HG03354 (cell line): ENCODE measurements around the gene TMEM150C.
"Not testable (repeated sequence)": the region's sequence is repeated elsewhere in the genome, so short reads cannot be mapped to it uniquely, and the experiment has no call there.

Experiments
- ATAC-seq: cut with Tn5 transposase; IDR thresholded peaks from one replicate; pipeline ENCODE4 v1.9.1; 2021; ENCODE audit warnings: mild to moderate bottlenecking; ENCODE audit not compliant: unreplicated experiment, poor library complexity, severe bottlenecking

TMEM150C gene

DNA sequence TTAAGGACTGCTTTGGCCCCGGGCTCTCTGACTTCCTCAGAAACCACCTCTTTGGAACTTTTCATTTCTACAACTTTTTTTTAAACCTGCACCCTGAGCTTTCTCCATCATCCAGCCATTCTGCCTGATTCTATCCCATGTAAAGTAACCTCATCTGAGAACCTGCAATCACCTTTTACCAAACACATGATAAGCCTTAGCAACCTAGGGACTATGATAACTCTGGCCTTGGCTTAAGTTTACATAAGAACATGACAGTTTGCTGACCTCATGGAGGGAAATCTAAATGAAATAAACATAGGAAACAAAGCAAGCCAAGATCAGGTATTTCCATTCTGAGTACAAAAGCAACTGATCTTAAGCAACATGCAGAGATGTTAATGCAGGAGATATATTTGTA is 15.7 kb upstream of the TMEM150C start:
- ATAC-seq: no peak

DNA sequence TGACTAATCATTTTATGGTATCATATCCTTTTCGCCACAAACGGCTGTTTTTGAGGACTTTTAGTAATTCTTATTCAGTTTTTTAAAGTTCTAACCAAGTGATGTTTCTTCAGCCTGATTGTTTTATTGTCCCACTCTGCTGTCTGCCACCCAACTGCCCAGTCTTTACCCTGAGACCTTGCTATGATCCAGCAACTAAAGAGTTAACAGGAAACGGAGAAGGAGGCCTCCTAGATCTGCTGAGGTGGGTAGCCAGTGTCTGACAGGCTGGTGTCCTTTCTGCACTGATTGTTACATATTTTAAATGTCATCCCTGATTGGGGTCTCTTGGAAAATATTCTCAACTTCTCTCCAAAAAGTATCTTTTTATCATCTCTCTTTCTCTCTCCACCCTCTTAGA is 7.9 kb upstream of the TMEM150C start:
- no peak for ATAC-seq

GRCh38 chr4:82569076-82569475 is 7.3 kb upstream of the TMEM150C start:
- no peak for ATAC-seq

DNA sequence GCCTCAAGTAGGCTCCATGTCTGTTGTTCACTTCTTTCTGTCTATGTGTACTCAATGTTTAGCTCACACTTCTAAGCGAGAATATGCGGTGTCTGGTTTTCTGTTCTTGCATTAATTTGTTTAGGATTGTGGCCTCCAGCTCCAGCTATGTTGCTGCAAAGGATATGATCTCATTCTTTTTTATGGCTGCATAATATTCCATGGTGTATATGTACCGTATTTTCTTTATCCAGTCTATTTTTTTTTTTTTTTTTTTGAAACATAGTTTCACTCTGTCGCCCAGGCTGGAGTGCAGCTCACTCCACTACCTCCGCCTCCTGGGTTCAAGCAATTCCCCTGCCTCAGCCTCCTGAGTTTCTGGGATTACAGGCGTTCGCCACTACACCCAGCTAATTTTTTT is 5.7 kb upstream of the TMEM150C start:
- ATAC-seq: no peak

GRCh38 chr4:82562564-82562854 is 721 bp upstream of the TMEM150C start:
- no peak for ATAC-seq

DNA sequence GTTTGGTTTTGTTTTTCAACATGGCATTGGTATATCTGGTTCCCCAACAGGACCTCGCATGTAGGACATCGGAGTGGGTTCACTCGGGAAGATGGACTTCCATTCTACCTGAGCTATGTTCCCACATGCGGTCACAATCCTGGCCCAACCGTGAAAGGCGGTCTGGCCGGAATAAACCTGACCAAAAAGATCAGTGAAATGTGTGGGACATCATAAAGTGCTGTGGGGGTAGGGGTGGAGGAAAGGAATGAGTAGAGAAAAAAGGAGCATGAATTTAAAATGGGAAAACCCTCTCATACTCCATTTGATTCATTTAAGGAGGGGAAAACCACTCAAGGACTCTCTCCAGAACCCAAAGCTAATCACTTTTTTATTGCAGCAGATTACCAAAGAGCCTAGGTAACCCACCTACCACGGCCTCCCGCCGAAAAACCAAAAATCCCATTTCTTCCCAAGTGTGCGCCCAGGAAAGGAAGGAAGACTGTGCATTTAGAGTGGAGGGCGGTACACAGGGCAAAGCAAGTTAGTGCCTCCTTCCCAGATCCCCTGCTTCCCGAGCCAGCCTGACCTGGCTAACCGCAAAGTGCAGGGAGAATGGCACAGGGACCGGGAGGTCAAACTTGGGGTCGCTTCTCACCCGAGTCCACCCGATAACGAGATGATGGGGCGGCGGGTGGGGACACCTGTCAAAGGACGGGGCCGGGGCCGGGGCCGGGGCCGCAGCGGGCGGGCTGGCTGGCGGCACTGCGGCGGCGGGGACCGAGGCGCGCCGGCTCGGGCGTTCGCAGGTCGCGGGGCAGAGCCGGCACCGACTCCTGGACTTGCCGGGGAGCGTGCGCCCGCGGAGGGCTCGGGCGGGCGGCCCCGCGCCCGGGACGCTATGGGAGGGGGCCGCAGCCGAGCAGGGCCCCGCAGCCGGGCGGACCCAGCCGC is 669 bp downstream of the TMEM150C start:
- ATAC-seq: no peak

DNA sequence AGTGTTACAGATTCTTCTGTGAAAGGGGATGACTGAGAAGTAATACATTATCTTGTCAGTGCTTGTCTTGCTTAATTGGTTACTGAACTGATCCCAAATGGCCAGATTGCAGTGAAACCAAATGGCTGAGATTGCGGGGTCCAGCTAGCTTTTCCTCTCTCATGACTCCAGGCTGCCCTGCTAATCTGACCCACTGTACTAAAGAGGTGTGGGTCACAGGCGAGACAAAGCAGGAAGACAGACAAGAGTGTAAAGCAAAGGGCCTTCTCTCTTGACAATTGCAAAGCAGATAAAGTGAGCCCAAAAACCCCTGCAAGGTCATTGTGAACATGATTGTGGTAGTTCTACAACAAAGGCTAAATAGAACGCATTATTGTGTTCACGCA is 2.1 kb downstream of the TMEM150C start:
- no peak for ATAC-seq

- not testable (repeated sequence) for ATAC-seq
Measured at GRCh38 chr4:82559090-82559734, 2.6 kb downstream of the TMEM150C start.

- ATAC-seq: no peak
Measured at GRCh38 chr4:82555276-82555675, 6.5 kb downstream of the TMEM150C start.

DNA sequence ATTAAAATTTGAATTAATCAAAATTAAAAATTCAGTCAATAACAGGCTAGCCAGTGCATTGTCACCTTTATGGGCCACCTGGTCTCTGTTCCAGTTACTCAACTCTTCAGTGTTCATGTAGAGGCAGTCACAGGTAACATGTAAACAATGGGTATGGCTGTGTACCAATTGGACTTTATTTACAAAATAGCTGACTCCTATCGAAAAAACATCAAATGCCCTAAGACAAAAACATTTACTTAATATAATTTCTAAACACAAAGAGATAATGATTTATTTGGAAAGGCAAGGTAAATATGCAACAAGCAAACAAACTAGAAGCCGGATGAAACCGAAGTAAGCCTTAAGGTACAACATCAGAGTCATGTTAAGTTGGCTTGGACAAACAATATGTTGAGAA is 8.8 kb downstream of the TMEM150C start:
- ATAC-seq: no peak

DNA sequence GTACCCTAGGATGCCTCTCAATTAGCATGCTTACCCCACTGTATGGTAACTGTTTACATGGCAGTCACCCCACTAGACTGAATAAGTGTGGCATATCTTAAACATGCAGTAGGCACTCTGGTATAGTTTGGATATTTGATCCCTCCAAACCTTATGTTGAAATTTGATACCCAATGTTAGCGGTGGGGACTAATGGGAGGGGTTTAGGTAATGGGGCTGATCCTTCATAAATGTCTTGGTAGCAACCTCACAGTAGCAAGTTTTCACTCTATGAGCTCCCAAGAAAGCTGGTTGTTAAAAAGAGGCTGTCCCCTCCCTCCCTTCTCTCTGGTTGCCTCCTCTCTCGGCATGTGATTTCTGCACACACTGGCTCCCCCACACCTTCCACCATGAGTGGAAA is 10.1 kb downstream of the TMEM150C start:
- ATAC-seq: no peak

DNA sequence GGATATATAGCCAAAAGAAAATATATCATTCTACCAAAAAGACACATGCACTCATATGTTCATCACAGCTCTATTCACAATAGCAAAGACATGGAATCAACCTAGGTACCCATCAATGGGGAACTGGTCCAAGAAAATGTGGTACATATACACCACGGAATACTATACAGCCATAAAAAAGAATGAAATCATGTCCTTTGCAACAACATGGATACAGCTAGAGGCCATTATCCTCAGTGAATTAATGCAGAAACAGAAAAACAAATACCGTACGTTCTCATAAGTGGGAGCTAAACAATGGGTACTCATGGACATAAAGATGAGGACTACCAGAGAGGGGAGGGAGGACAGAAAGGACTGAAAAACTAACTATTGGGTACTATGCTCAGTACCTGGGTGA is 13.9 kb downstream of the TMEM150C start:
- not testable (repeated sequence) for ATAC-seq

DNA sequence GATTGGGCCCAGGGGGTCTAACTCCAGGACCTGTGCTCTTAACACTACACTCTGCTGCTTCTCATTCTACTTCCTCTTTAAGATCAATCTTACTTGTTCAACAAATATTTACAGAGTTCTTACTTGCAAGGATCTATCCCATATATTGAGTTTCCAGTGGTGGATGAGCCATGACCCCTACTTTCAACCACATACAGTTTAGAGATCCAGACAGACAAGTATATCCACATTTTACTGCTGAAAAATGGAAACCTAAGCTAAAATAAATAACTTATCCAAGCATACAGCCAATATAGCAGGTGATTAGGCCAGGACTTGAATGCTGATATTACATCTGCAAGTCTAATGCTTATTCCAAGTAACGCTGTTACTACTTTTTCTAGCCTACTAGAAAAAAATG is 18.7 kb downstream of the TMEM150C start:
- no peak for ATAC-seq

DNA sequence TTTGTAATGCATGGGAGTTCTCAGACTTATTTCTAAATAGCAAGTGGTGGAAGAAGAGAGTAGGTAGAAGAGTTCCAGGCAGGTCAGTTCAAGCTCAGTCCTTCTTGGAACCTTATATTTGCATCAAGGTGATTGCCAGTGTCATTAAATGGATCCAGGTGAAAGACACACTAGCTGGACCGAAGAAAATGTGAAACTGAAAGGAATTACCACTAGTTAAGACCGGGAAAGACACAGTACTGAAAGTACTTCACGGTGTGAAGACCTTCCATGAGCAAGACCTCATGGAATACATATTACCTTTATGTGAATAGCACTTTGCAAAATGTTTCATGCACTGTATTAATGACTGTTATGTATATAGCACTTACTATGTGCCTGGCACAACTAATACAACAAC is 19.1 kb downstream of the TMEM150C start:
- no peak for ATAC-seq

DNA sequence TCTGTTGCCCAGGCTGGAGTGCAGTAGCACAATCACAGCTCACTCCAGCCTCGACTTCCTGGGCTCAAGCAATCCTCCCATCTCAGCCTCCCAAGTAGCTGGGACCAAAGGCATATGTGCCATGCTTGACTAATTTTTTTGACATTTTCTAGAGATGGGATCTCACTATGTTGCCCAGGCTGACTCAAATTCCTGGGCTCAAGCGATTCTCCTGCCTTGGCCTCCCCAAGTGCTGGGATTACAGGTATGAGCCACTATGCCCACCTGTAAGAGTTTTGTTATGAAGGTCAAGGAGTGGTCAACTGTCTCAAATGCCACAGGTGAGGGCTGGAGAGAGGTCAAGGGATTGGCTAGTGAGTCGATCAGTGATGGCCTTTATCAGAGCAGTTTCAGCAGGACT is 32.5 kb downstream of the TMEM150C start:
- no peak for ATAC-seq

- ATAC-seq: no peak
Measured at GRCh38 chr4:82528868-82529267, 32.9 kb downstream of the TMEM150C start.

GRCh38 chr4:82528074-82528473 is 33.7 kb downstream of the TMEM150C start:
- no peak for ATAC-seq

DNA sequence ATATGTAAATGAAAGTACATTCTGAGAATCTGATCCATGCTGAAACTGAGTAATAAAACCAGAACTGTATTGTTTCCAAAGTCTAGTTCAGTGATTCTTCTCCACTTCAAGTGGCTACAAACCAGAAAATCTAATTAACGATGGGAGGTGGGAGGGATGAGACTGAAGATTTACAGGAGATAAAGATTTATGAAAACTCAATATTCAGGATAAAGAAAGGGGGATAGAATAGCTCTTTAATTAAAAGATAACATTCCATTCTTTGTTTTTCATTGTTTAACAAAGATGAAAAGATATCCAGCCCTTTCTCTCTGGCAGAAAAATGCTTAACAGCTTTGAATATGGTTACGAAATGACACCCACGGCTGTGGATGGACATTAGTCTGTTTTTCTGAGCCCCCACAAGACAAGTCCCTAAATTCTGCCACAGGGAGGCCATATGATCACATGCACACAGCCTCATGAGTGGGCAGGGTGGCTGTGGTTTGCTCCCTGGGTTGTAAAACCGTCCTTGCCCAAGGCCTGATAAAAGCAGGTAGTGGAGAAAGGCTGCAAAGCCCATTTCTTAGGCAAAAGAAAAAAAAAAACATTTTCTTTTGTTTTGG is 36.4 kb downstream of the TMEM150C start:
- ATAC-seq: no peak

GRCh38 chr4:82524570-82525152 is 37.1 kb downstream of the TMEM150C start:
- ATAC-seq: no peak

DNA sequence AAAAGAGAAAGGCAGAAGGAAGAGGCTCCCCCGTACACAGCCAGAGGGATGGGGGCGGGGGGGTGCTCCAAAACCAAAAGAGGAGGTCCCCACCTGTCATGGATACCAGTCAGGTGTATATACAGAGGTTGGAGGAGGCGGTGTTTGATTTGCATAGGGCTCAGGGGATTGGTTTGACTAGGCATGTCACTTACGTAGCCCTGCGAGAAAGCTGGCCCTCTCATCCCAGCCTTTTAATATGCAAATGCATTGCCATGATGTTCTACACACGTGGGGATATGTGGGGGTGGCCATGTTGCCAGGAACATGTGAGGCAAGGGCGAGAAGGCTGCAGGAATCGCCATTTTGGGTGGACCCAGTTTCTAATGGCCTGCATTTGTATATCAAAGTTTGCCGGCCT is 38.6 kb downstream of the TMEM150C start:
- no peak for ATAC-seq

GRCh38 chr4:82522472-82522871 is 39.3 kb downstream of the TMEM150C start:
- ATAC-seq: no peak
